Vagina (tissue), 2 donors: ENCODE results near the gene SGTA. TPM values are rescaled to one million over a fixed set of nuclear protein-coding genes. Genes with fewer than 3 reads are reported as not detected.
A peak's percentile ranks its signal among the peaks of the same experiment; 100 is the strongest.

ENCODE experiments used
- DNase-seq, 2 donors: peaks; one replicate each; pipeline ENCODE4 v3.0.0-alpha.2; 2017; ENCODE audit errors: extremely low spot score in 2 of 2
- H3K27ac ChIP-seq: fragments of 200-600 bp; sonication (generic); one replicate; pipeline ENCODE4 v1.5.1; 2019
- H3K27me3 ChIP-seq: fragments of 200-600 bp; sonication (generic); one replicate; pipeline ENCODE4 v1.5.1; 2019
- H3K36me3 ChIP-seq, 2 donors: fragments of 200-600 bp; sonication (generic); one replicate each; pipeline ENCODE4 v1.5.1; 2017 to 2019
- H3K4me1 ChIP-seq: fragments of 200-600 bp; sonication (generic); one replicate; pipeline ENCODE4 v1.5.1; 2019
- H3K4me3 ChIP-seq, 2 donors: fragments of 200-600 bp; sonication (generic); 1 replicate in 1 of 2; 2 replicates in 1 of 2; pipeline ENCODE4 v1.5.1; 2016 to 2019
- H3K9me3 ChIP-seq: fragments of 200-600 bp; sonication (generic); one replicate; pipeline ENCODE4 v1.5.1; 2019
- CTCF ChIP-seq, 3 experiments: fragments of 450-650 bp in 2 of 3; fragments of 200-600 bp in 1 of 3; sonication (generic) in 1 of 3; IDR thresholded peaks; one replicate each; pipeline ENCODE4 v1.5.1; 2017 to 2019; ENCODE audit warnings: antibody characterized with exemption in 3 of 3, mild to moderate bottlenecking in 2 of 3, moderate library complexity in 2 of 3
- POLR2A ChIP-seq, 2 donors: fragments of 450-650 bp; IDR thresholded peaks; one replicate each; pipeline ENCODE4 v1.6.1; 2017; ENCODE audit warnings: antibody characterized with exemption in 2 of 2, mild to moderate bottlenecking in 2 of 2, moderate library complexity in 2 of 2
- POLR2AphosphoS5 ChIP-seq, 2 donors: sonication (generic); formaldehyde crosslinking; IDR thresholded peaks; one replicate each; pipeline ENCODE4 v1.9.0; 2017; ENCODE audit warnings: antibody characterized with exemption in 2 of 2, mild to moderate bottlenecking in 2 of 2, low read depth in 1 of 2; ENCODE audit not compliant: insufficient read depth in 1 of 2
- intact Hi-C: fragments of 100-400 bp; cut with DNase I; formaldehyde crosslinking; loops from one replicate; pipeline ENCODE4 v1.15.1; 2023
- total RNA-seq: library from RNA; depleted of rRNA; stranded (reverse); fragments of >200 nt; gene quantifications from one replicate; pipeline ENCODE4 v1.2.3, GENCODE V29; 2016

Gene SGTA
- total RNA-seq, 1 donor from 2014 or later: 58.4 TPM

GRCh38 chr19:2787115-2787514, 4.0 kb upstream of the SGTA start:
- H3K9me3 ChIP-seq: no peaks in the 10 kb centered on the region
- no peak overlapping the region for H3K4me3 ChIP-seq
- H3K27me3 ChIP-seq: no peaks in the 10 kb centered on the region
- intact Hi-C loops: no loop called here
- TF ChIP-seq POLR2A (IDR thresholded peaks at IDR 0.05) (no peak), CTCF (IDR thresholded peaks at IDR 0.05) (no peak), POLR2AphosphoS5 (IDR thresholded peaks at IDR 0.05; ENCODE audit: insufficient read depth in 1 of 2, low read depth in 1 of 2) (no peak)
- peaks cover 34% of the 10 kb centered on the region for H3K4me1 ChIP-seq
- DNase-seq: no peak
- H3K27ac ChIP-seq: no peak overlapping the region
- H3K36me3 ChIP-seq: peaks cover 0 to 5% of the 10 kb centered on the region in 2 donors

GRCh38 chr19:2785244-2785997, 2.3 kb upstream of the SGTA start, which contains the start of gene THOP1:
Gene THOP1 (plus strand): TSS chr19:2785503. CDS start chr19:2785663, 160 bp downstream.
- H3K27ac ChIP-seq: peak within 1 kb of the TSS; percentile 64

GRCh38 chr19:2783781-2784145, 690 bp upstream of the SGTA start:
- no peaks in the 10 kb centered on the region for H3K36me3 ChIP-seq
- peaks cover 56% of the 10 kb centered on the region for H3K4me1 ChIP-seq
- H3K4me3 ChIP-seq: peak overlapping the region; percentile 75 to 87
- H3K27ac ChIP-seq: no peak overlapping the region
- DNase-seq: no peak
- TF ChIP-seq CTCF (IDR thresholded peaks at IDR 0.05) (no peak), POLR2AphosphoS5 (IDR thresholded peaks at IDR 0.05; ENCODE audit: insufficient read depth in 1 of 2, low read depth in 1 of 2) (no peak), POLR2A (IDR thresholded peaks at IDR 0.05) (no peak)
- H3K9me3 ChIP-seq: no peaks in the 10 kb centered on the region
- no peaks in the 10 kb centered on the region for H3K27me3 ChIP-seq
- intact Hi-C loops: loop anchor here (5.0 kb wide), 1 partner anchor 326 kb away; the partner anchor contains the start of gene LMNB2

More at GRCh38 chr19:2785244-2785997, 2.3 kb upstream of the SGTA start, which contains the start of gene THOP1:
- TF ChIP-seq POLR2AphosphoS5 (IDR thresholded peaks at IDR 0.05; ENCODE audit: insufficient read depth in 1 of 2, low read depth in 1 of 2) (peak; percentile 24 to 80), CTCF (IDR thresholded peaks at IDR 0.05) (no peak)
- peak in 1 of 2 donors; percentile 91 for DNase-seq
- Histone ChIP-seq H3K9me3 (no peaks in the 10 kb centered on the region), H3K4me3 (peak within 1 kb of the TSS; percentile 63 to 72), H3K27me3 (no peaks in the 10 kb centered on the region), H3K36me3 (no peaks in the 10 kb centered on the region), H3K4me1 (peaks cover 51% of the 10 kb centered on the region)
- intact Hi-C loops: no loop called here

GRCh38 chr19:2782329-2782935, 641 bp downstream of the SGTA start:
- Histone ChIP-seq H3K27me3 (no peaks in the 10 kb centered on the region), H3K36me3 (no peaks in the 10 kb centered on the region), H3K27ac (peak overlapping the region; percentile 88), H3K4me3 (peak overlapping the region; percentile 75 to 87), H3K4me1 (peaks cover 56% of the 10 kb centered on the region), H3K9me3 (no peaks in the 10 kb centered on the region)
- TF ChIP-seq CTCF (IDR thresholded peaks at IDR 0.05) (no peak), POLR2A (IDR thresholded peaks at IDR 0.05) (no peak), POLR2AphosphoS5 (IDR thresholded peaks at IDR 0.05; ENCODE audit: insufficient read depth in 1 of 2, low read depth in 1 of 2) (no peak)
- intact Hi-C loops: loop anchor here (5.0 kb wide), 1 partner anchor 325 kb away; the partner anchor contains the start of gene LMNB2
- DNase-seq: no peak
